GM23338 (cell line): ENCODE measurements around the gene LDB3.

Experiments
- EZH2 ChIP-seq: fragments of 200-600 bp; sonication (generic); IDR thresholded peaks from one replicate; pipeline ENCODE4 v1.8.0; 2017; ENCODE audit warnings: antibody characterized with exemption, mild to moderate bottlenecking, low read depth; ENCODE audit not compliant: unreplicated experiment
- EZH2phosphoT487 ChIP-seq: fragments of 200-600 bp; sonication (generic); IDR thresholded peaks from one replicate; pipeline ENCODE4 v1.8.1; 2018; ENCODE audit warnings: antibody characterized with exemption; ENCODE audit not compliant: unreplicated experiment
- JUNB ChIP-seq: IDR thresholded peaks from one replicate; pipeline ENCODE4 v1.6.1; 2016; ENCODE audit warnings: antibody characterized with exemption; ENCODE audit not compliant: unreplicated experiment
- NANOG ChIP-seq: IDR thresholded peaks from 2 replicates; pipeline ENCODE4 v1.6.1; 2016; ENCODE audit warnings: antibody characterized with exemption, borderline replicate concordance
- POLR2AphosphoS5 ChIP-seq: IDR thresholded peaks from 2 replicates; pipeline ENCODE4 v1.6.1; 2016; ENCODE audit warnings: antibody characterized with exemption, low read depth
- TF ChIP-seq, protein P1 (sequence below), 2 experiments: fragments of 200-600 bp in 1 of 2; sonication (generic) in 1 of 2; conservative IDR thresholded peaks; 2 replicates each; pipeline versions ENCODE4 v1.5.1 to v1.6.1; 2016 to 2017; ENCODE audit warnings: antibody characterized with exemption in 2 of 2, low read depth in 2 of 2, mild to moderate bottlenecking in 2 of 2, moderate library complexity in 1 of 2
- TF ChIP-seq, protein P2 (sequence below): IDR thresholded peaks from one replicate; pipeline ENCODE4 v1.6.1; 2018; ENCODE audit warnings: antibody characterized with exemption; ENCODE audit not compliant: unreplicated experiment
- TF ChIP-seq, protein P3 (sequence below): fragments of 250-450 bp; sonication (Bioruptor Pico); IDR thresholded peaks from 2 replicates; pipeline ENCODE4 v1.5.0; 2020; ENCODE audit warnings: mild to moderate bottlenecking, moderate library complexity

DNA sequence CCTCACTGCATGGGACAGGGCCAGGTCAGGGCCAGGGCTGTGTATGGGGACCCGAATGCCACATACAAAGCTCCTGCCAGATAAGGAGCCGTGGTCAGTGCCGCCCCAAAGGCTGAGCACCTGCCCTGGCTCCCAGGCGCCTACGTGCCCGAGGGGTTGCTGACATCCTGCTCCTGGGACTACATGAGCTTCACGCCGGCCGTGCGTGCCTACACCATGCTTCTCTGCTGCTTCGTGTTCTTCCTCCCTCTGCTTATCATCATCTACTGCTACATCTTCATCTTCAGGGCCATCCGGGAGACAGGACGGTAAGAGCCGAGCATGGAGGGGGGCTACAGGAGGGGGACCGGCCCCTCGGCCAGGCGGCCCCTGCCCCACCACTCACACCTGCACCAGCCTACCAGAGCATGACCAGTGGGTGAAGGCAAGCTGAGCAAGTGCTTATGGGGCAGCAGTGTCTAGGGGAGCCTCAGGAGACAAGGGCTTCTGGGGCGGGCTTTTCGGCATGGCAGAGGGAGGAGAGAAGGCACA, 9.1 kb upstream of the LDB3 start:
- TF ChIP-seq, protein P1, sequence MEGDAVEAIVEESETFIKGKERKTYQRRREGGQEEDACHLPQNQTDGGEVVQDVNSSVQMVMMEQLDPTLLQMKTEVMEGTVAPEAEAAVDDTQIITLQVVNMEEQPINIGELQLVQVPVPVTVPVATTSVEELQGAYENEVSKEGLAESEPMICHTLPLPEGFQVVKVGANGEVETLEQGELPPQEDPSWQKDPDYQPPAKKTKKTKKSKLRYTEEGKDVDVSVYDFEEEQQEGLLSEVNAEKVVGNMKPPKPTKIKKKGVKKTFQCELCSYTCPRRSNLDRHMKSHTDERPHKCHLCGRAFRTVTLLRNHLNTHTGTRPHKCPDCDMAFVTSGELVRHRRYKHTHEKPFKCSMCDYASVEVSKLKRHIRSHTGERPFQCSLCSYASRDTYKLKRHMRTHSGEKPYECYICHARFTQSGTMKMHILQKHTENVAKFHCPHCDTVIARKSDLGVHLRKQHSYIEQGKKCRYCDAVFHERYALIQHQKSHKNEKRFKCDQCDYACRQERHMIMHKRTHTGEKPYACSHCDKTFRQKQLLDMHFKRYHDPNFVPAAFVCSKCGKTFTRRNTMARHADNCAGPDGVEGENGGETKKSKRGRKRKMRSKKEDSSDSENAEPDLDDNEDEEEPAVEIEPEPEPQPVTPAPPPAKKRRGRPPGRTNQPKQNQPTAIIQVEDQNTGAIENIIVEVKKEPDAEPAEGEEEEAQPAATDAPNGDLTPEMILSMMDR (conservative IDR thresholded peaks at IDR 0.05; ENCODE audit: low read depth in 2 of 2): no peak
- TF ChIP-seq POLR2AphosphoS5: no peak
- no peak for TF ChIP-seq JUNB
- TF ChIP-seq, protein P2, sequence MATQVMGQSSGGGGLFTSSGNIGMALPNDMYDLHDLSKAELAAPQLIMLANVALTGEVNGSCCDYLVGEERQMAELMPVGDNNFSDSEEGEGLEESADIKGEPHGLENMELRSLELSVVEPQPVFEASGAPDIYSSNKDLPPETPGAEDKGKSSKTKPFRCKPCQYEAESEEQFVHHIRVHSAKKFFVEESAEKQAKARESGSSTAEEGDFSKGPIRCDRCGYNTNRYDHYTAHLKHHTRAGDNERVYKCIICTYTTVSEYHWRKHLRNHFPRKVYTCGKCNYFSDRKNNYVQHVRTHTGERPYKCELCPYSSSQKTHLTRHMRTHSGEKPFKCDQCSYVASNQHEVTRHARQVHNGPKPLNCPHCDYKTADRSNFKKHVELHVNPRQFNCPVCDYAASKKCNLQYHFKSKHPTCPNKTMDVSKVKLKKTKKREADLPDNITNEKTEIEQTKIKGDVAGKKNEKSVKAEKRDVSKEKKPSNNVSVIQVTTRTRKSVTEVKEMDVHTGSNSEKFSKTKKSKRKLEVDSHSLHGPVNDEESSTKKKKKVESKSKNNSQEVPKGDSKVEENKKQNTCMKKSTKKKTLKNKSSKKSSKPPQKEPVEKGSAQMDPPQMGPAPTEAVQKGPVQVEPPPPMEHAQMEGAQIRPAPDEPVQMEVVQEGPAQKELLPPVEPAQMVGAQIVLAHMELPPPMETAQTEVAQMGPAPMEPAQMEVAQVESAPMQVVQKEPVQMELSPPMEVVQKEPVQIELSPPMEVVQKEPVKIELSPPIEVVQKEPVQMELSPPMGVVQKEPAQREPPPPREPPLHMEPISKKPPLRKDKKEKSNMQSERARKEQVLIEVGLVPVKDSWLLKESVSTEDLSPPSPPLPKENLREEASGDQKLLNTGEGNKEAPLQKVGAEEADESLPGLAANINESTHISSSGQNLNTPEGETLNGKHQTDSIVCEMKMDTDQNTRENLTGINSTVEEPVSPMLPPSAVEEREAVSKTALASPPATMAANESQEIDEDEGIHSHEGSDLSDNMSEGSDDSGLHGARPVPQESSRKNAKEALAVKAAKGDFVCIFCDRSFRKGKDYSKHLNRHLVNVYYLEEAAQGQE: no peak
- TF ChIP-seq EZH2: no peak
- no peak for TF ChIP-seq EZH2phosphoT487
- TF ChIP-seq, protein P3, sequence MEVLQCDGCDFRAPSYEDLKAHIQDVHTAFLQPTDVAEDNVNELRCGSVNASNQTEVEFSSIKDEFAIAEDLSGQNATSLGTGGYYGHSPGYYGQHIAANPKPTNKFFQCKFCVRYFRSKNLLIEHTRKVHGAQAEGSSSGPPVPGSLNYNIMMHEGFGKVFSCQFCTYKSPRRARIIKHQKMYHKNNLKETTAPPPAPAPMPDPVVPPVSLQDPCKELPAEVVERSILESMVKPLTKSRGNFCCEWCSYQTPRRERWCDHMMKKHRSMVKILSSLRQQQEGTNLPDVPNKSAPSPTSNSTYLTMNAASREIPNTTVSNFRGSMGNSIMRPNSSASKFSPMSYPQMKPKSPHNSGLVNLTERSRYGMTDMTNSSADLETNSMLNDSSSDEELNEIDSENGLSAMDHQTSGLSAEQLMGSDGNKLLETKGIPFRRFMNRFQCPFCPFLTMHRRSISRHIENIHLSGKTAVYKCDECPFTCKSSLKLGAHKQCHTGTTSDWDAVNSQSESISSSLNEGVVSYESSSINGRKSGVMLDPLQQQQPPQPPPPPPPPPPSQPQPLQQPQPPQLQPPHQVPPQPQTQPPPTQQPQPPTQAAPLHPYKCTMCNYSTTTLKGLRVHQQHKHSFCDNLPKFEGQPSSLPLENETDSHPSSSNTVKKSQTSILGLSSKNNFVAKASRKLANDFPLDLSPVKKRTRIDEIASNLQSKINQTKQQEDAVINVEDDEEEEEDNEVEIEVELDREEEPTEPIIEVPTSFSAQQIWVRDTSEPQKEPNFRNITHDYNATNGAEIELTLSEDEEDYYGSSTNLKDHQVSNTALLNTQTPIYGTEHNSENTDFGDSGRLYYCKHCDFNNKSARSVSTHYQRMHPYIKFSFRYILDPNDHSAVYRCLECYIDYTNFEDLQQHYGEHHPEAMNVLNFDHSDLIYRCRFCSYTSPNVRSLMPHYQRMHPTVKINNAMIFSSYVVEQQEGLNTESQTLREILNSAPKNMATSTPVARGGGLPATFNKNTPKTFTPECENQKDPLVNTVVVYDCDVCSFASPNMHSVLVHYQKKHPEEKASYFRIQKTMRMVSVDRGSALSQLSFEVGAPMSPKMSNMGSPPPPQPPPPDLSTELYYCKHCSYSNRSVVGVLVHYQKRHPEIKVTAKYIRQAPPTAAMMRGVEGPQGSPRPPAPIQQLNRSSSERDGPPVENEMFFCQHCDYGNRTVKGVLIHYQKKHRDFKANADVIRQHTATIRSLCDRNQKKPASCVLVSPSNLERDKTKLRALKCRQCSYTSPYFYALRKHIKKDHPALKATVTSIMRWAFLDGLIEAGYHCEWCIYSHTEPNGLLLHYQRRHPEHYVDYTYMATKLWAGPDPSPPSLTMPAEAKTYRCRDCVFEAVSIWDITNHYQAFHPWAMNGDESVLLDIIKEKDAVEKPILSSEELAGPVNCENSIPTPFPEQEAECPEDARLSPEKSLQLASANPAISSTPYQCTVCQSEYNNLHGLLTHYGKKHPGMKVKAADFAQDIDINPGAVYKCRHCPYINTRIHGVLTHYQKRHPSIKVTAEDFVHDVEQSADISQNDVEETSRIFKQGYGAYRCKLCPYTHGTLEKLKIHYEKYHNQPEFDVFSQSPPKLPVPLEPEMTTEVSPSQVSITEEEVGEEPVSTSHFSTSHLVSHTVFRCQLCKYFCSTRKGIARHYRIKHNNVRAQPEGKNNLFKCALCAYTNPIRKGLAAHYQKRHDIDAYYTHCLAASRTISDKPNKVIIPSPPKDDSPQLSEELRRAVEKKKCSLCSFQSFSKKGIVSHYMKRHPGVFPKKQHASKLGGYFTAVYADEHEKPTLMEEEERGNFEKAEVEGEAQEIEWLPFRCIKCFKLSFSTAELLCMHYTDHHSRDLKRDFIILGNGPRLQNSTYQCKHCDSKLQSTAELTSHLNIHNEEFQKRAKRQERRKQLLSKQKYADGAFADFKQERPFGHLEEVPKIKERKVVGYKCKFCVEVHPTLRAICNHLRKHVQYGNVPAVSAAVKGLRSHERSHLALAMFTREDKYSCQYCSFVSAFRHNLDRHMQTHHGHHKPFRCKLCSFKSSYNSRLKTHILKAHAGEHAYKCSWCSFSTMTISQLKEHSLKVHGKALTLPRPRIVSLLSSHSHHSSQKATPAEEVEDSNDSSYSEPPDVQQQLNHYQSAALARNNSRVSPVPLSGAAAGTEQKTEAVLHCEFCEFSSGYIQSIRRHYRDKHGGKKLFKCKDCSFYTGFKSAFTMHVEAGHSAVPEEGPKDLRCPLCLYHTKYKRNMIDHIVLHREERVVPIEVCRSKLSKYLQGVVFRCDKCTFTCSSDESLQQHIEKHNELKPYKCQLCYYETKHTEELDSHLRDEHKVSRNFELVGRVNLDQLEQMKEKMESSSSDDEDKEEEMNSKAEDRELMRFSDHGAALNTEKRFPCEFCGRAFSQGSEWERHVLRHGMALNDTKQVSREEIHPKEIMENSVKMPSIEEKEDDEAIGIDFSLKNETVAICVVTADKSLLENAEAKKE (CRISPR knock-in tag): no peak
- no peak for TF ChIP-seq NANOG
